Thyroid gland (tissue), 4 donors: ENCODE measurements around the gene SLC25A45. TPM values are rescaled to one million over a fixed set of nuclear protein-coding genes. Genes with fewer than 3 reads are reported as not detected.
"Not testable (repeated sequence)": the region's sequence is repeated elsewhere in the genome, so short reads cannot be mapped to it uniquely, and the experiment has no call there.

Experiments
- DNase-seq, 2 donors: peaks; one replicate each; pipeline ENCODE4 v3.0.0-alpha.2; 2019
- H3K27ac ChIP-seq, 3 donors: fragments of 200-600 bp; sonication (generic); 1 replicate in 2 of 3; 2 replicates in 1 of 3; pipeline ENCODE4 v1.5.1; 2016 to 2019; ENCODE audit warnings: mild to moderate bottlenecking in 1 of 3, moderate library complexity in 1 of 3
- H3K27me3 ChIP-seq: fragments of 200-600 bp; sonication (generic); one replicate; pipeline ENCODE4 v1.5.1; 2019
- H3K36me3 ChIP-seq, 2 donors: fragments of 200-600 bp; sonication (generic); one replicate each; pipeline ENCODE4 v1.5.1; 2016 to 2019
- H3K4me1 ChIP-seq, 2 donors: fragments of 200-600 bp; sonication (generic); one replicate each; pipeline ENCODE4 v1.5.1; 2017 to 2019
- H3K4me3 ChIP-seq, 3 donors: fragments of 200-600 bp; sonication (generic); replicated peaks in 1 of 3; 1 replicate in 2 of 3; 2 replicates in 1 of 3; pipeline ENCODE4 v1.5.1; 2016; ENCODE audit warnings: mild to moderate bottlenecking in 1 of 3
- H3K9me3 ChIP-seq: fragments of 200-600 bp; sonication (generic); one replicate; pipeline ENCODE4 v1.5.1; 2017
- POLR2A ChIP-seq, 2 donors: fragments of 450-650 bp; IDR thresholded peaks; one replicate each; pipeline ENCODE4 v1.6.1; 2017; ENCODE audit warnings: antibody characterized with exemption in 2 of 2, mild to moderate bottlenecking in 2 of 2, moderate library complexity in 1 of 2
- WGBS, 2 donors: methylation state at CpG; one replicate each; pipeline ENCODE4 v1.1.5; 2017; 5-methylcytosine and 5-hydroxymethylcytosine counted together
- intact Hi-C: fragments of 100-400 bp; cut with DNase I; formaldehyde crosslinking; loops from one replicate; pipeline ENCODE4 v1.15.1; 2023
- total RNA-seq, 4 donors: library from RNA; depleted of rRNA; stranded (reverse); fragments of >200 nt; gene quantifications; one replicate each; pipeline ENCODE4 v1.2.3, GENCODE V29; 2016
- TF ChIP-seq, protein P1 (sequence below), 6 experiments: fragments of 200-600 bp in 3 of 6; fragments of 450-650 bp in 3 of 6; sonication (generic) in 3 of 6; IDR thresholded peaks; one replicate each; pipeline ENCODE4 v1.5.1; 2016 to 2019; ENCODE audit warnings: antibody characterized with exemption in 6 of 6, mild to moderate bottlenecking in 2 of 6, inconsistent platforms in 1 of 6, moderate library complexity in 1 of 6

Gene SLC25A45
- total RNA-seq, 4 donors from 2014 or later, result 13.0 to 28.0 (median 20.9) TPM

DNA sequence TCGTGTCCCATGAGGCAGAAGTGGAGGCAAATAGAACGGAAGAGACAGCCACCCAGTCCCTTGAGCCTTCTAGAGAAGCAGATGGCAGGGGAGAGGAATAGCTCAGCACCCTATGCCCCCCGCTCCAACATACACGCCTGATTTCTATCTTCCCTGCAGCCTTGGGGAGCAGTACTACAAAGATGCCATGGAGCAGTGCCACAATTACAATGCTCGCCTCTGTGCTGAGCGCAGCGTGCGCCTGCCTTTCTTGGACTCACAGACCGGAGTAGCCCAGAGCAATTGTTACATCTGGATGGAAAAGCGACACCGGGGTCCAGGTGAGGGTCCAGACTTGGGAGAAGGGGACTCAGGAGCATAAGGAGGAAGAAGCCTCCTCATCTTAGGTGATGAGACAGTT lies 42.2 kb downstream of the SLC25A45 start:
- Histone ChIP-seq H3K36me3 (peaks cover 47 to 51% of the 10 kb centered on the region in 2 donors), H3K27ac (no peak overlapping the region), H3K9me3 (no peaks in the 10 kb centered on the region), H3K27me3 (no peaks in the 10 kb centered on the region), H3K4me1 (peaks cover 3 to 7% of the 10 kb centered on the region in 2 donors), H3K4me3 (no peak overlapping the region)
- WGBS, 2 donors, result 95 to 96% methylated on average over 11 of the region's 11 CpGs
- intact Hi-C loops, result no loop called here
- TF ChIP-seq POLR2A (IDR thresholded peaks at IDR 0.05), result no peak
- TF ChIP-seq, protein P1, sequence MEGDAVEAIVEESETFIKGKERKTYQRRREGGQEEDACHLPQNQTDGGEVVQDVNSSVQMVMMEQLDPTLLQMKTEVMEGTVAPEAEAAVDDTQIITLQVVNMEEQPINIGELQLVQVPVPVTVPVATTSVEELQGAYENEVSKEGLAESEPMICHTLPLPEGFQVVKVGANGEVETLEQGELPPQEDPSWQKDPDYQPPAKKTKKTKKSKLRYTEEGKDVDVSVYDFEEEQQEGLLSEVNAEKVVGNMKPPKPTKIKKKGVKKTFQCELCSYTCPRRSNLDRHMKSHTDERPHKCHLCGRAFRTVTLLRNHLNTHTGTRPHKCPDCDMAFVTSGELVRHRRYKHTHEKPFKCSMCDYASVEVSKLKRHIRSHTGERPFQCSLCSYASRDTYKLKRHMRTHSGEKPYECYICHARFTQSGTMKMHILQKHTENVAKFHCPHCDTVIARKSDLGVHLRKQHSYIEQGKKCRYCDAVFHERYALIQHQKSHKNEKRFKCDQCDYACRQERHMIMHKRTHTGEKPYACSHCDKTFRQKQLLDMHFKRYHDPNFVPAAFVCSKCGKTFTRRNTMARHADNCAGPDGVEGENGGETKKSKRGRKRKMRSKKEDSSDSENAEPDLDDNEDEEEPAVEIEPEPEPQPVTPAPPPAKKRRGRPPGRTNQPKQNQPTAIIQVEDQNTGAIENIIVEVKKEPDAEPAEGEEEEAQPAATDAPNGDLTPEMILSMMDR (IDR thresholded peaks at IDR 0.05), result no peak
- no peak for DNase-seq

DNA sequence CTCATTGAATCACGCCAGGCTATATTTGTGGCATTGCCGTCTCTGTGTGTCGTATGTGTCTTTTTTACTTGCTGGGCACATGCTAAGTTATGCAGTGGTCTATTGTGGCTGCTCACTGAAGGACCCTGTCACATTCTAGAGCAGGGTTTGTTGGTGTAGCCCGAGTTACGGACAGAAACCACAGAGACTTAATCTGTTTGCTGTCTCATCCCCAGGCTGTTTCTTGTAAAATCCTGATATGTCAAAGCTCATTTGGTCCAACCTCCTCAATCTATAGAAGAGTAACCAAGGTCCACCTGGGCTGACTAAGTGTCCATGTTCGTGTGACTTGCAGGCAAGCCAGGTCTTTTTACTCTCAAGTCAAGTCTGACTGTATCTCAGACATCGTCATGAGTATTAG lies 43.8 kb downstream of the SLC25A45 start:
- no peak for DNase-seq
- Histone ChIP-seq H3K9me3 (no peaks in the 10 kb centered on the region), H3K27me3 (no peaks in the 10 kb centered on the region), H3K4me3 (no peak overlapping the region), H3K4me1 (peaks cover 11 to 14% of the 10 kb centered on the region in 2 donors), H3K36me3 (peaks cover 32 to 35% of the 10 kb centered on the region in 2 donors), H3K27ac (no peak overlapping the region)
- intact Hi-C loops, result no loop called here
- WGBS, 2 donors, result 85 to 87% methylated on average over 7 of the region's 7 CpGs
- no peak for TF ChIP-seq POLR2A (IDR thresholded peaks at IDR 0.05)
- TF ChIP-seq, protein P1 (IDR thresholded peaks at IDR 0.05), result no peak

DNA sequence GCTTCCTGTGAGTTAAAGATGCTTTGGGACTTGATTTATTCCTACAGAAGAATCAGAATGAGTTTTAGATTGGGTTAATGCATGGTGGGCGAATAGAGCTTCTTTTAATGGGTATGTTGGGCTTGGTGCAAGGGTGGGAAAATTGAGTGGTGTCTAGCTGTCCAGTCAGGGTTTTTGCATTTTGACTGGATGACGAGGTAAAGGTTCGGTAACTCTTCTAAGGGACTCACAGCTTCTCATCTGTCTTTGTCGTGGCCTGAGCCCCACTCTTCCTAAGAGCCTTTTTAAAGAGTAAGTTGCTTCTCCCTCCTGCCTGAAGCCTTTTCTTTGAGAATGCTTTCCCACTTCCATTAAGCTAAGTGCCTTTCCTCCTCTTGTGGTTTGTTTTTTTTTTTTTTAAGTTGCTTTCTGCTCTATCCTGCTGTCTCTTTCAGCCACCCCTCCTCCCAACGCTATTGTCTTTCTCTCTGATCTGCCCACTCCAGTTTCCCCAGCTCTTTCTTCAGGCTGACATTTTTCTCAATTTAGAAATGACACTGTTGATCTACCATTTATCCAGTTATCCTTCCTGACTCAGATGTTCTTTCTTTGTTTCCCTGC lies 47.6 kb downstream of the SLC25A45 start:
- DNase-seq, result no peak
- 13 to 18% methylated on average over 5 of the region's 5 CpGs for WGBS, 2 donors
- Histone ChIP-seq H3K27ac (peak overlapping the region in 1 of 3 donors; percentile 66), H3K4me3 (peak overlapping the region; percentile 13 to 92 (median 82)), H3K9me3 (no peaks in the 10 kb centered on the region), H3K4me1 (peaks cover 11 to 15% of the 10 kb centered on the region in 2 donors), H3K36me3 (no peaks in the 10 kb centered on the region), H3K27me3 (no peaks in the 10 kb centered on the region)
- TF ChIP-seq POLR2A (IDR thresholded peaks at IDR 0.05), result no peak
- TF ChIP-seq, protein P1 (IDR thresholded peaks at IDR 0.05), result no peak
- intact Hi-C loops, result no loop called here

DNA sequence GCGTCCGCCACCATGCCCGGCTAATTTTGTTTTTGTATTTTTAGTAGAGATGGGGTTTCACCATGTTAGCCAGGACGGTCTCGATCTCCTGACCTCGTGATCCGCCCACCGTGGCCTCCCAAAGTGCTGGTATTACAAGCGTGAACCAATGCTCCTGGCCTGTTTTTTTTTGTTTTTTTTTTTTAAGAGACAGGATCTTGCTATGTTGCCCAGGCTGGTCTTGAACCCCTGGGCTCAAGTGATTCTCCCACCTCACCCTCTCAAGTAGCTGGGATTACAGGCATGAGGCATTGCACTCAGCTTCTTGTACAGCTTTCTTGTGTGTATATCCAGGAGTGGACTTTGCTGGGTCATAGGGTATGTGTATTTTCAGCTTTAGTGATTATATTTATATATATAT lies 49.9 kb downstream of the SLC25A45 start:
- H3K4me3 ChIP-seq, H3K9me3 ChIP-seq, H3K27ac ChIP-seq, DNase-seq, intact Hi-C loops, H3K27me3 ChIP-seq, H3K36me3 ChIP-seq: not testable (repeated sequence)
- WGBS, 2 donors, result 92 to 94% methylated on average over 9 of the region's 9 CpGs
- peaks cover 11 to 18% of the 10 kb centered on the region in 2 donors for H3K4me1 ChIP-seq

DNA sequence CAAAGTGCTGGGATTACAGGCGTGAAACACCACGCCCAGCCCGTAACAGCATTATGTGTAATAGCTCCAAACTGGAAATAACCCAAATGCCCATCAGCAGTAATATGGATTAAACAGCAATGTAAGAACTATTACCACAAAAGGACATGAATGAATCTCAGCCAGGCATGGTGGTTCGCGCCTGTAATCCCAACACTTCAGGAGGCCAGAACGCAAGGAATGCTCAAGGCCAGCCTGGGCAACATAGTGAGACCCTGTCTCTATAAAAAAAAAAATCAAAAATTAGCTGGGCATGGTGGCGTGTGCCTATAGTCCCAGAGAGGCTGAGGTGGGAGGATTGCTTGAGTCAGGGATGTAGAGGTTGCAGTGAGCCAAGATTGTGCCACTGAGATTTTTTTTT lies 51.9 kb downstream of the SLC25A45 start:
- Histone ChIP-seq H3K27me3 (no peaks in the 10 kb centered on the region), H3K27ac (no peak overlapping the region), H3K4me3 (no peak overlapping the region), H3K36me3 (no peaks in the 10 kb centered on the region), H3K4me1 (peaks cover 14 to 15% of the 10 kb centered on the region in 2 donors), H3K9me3 (no peaks in the 10 kb centered on the region)
- no peak for TF ChIP-seq POLR2A (IDR thresholded peaks at IDR 0.05)
- TF ChIP-seq, protein P1 (IDR thresholded peaks at IDR 0.05), result no peak
- DNase-seq, result no peak
- intact Hi-C loops, result no loop called here
- 84 to 92% methylated on average over 7 of the region's 7 CpGs for WGBS, 2 donors
